A549 (cell line): ENCODE results near the gene SYT2.

ENCODE experiments used
- BCL3 ChIP-seq: fragments of >200 bp; sonication (Bioruptor Twin); formaldehyde crosslinking; IDR thresholded peaks from 3 replicates; pipeline ENCODE4 v1.6.1; 2016
- CTCF ChIP-seq: fragments of >200 bp; sonication (Bioruptor Twin); formaldehyde crosslinking; IDR thresholded peaks from 3 replicates; pipeline ENCODE4 v1.5.1; 2016
- EP300 ChIP-seq, 2 experiments: fragments of >200 bp; sonication (Bioruptor Twin); formaldehyde crosslinking; IDR thresholded peaks; 2 replicates in 1 of 2; 3 replicates in 1 of 2; pipeline ENCODE4 v1.6.1; 2016 to 2017
- FOXS1 ChIP-seq: fragments of 250-450 bp; sonication (Bioruptor Pico); IDR thresholded peaks from 2 replicates; pipeline ENCODE4 v1.5.0; 2020; ENCODE audit warnings: mild to moderate bottlenecking, moderate library complexity
- HOXB5 ChIP-seq: fragments of 250-450 bp; sonication (Bioruptor Pico); IDR thresholded peaks from 2 replicates; pipeline ENCODE4 v1.5.0; 2020; ENCODE audit warnings: mild to moderate bottlenecking, moderate library complexity
- MAFK ChIP-seq: fragments of 450-650 bp; IDR thresholded peaks from 2 replicates; pipeline ENCODE4 v1.6.1; 2014; ENCODE audit not compliant: partially characterized antibody
- MAX ChIP-seq: IDR thresholded peaks from 2 replicates; pipeline ENCODE4 v1.6.1; 2012
- NFE2L2 ChIP-seq: fragments of 150-350 bp; conservative IDR thresholded peaks from 2 replicates; pipeline ENCODE4 v1.6.1; 2014; ENCODE audit warnings: low read length
- POLR2A ChIP-seq: IDR thresholded peaks from 2 replicates; pipeline ENCODE4 v1.6.1; 2012; ENCODE audit warnings: mild to moderate bottlenecking, low read length
- RAD21 ChIP-seq, 2 experiments: fragments of >200 bp in 1 of 2; sonication (Bioruptor Twin) in 1 of 2; formaldehyde crosslinking in 1 of 2; IDR thresholded peaks in 1 of 2; conservative IDR thresholded peaks in 1 of 2; 2 replicates in 1 of 2; 3 replicates in 1 of 2; pipeline ENCODE4 v1.6.1; 2012 to 2018; ENCODE audit warnings: inconsistent platforms in 1 of 2
- USF2 ChIP-seq: fragments of 450-650 bp; IDR thresholded peaks from 2 replicates; pipeline ENCODE4 v1.6.1; 2014; ENCODE audit warnings: antibody characterized with exemption

- TF ChIP-seq RAD21 (conservative IDR thresholded peaks at IDR 0.05 in 1 of 2, IDR thresholded peaks at IDR 0.05 in 1 of 2) (no peak), FOXS1 (CRISPR knock-in tag) (no peak), HOXB5 (CRISPR knock-in tag) (no peak), EP300 (IDR thresholded peaks at IDR 0.05) (no peak), CTCF (no peak), POLR2A (no peak), NFE2L2 (no peak), MAX (no peak), USF2 (no peak), MAFK (no peak), BCL3 (no peak)
Observed at GRCh38 chr1:202638019-202638700, 72.1 kb downstream of the SYT2 start.
